Cardiac muscle cell (in vitro differentiated cells and primary cell): ENCODE data around the gene RNF213. TPM values are rescaled to one million over a fixed set of nuclear protein-coding genes. Genes with fewer than 3 reads are reported as not detected.

Experiments used
- DNase-seq, 2 donors: peaks; one replicate each; pipeline versions ENCODE4 v3.0.0 to v3.0.0-alpha.2; 2010 to 2017; ENCODE audit warnings: low read depth in 1 of 2, low spot score in 1 of 2
- H3K27ac ChIP-seq: fragments of 200-600 bp; sonication (generic); 2 replicates; pipeline ENCODE4 v1.5.1; 2016
- H3K27me3 ChIP-seq: fragments of 200-600 bp; sonication (generic); 2 replicates; pipeline ENCODE4 v1.6.0; 2016; ENCODE audit warnings: control low read depth
- H3K36me3 ChIP-seq: fragments of 200-600 bp; sonication (generic); 2 replicates; pipeline ENCODE4 v1.5.1; 2016; ENCODE audit warnings: control low read depth
- H3K4me1 ChIP-seq: fragments of 200-600 bp; sonication (generic); 2 replicates; pipeline ENCODE4 v1.8.1; 2017; ENCODE audit warnings: low read depth, mild to moderate bottlenecking, mixed run types
- H3K4me3 ChIP-seq: fragments of 200-600 bp; sonication (generic); 2 replicates; pipeline ENCODE4 v1.5.1; 2016; ENCODE audit warnings: mild to moderate bottlenecking
- H3K9me3 ChIP-seq: fragments of 200-600 bp; sonication (generic); 2 replicates; pipeline ENCODE4 v1.5.1; 2017; ENCODE audit warnings: low read depth, mild to moderate bottlenecking, control low read depth
- polyA plus RNA-seq: library from polyadenylated mRNA; unstranded; fragments of >200 nt; fragmentation: Nextera tagmentation; extraction: Ambion mirVana; gene quantifications from 2 replicates; pipeline ENCODE4 v1.2.1, GENCODE V29; 2016
- total RNA-seq: library from RNA; depleted of rRNA; stranded (reverse); fragments of >200 nt; gene quantifications from 2 replicates; pipeline ENCODE4 v1.2.3, GENCODE V29; 2016
- TF ChIP-seq, protein P1 (sequence below): IDR thresholded peaks from 2 replicates; pipeline ENCODE4 v1.5.1; 2012; ENCODE audit warnings: low read depth, mild to moderate bottlenecking, low read length

RNF213 gene
- total and polyA plus RNA-seq, 2 experiments from 2014 or later, result 11.5 to 24.9 TPM

DNA sequence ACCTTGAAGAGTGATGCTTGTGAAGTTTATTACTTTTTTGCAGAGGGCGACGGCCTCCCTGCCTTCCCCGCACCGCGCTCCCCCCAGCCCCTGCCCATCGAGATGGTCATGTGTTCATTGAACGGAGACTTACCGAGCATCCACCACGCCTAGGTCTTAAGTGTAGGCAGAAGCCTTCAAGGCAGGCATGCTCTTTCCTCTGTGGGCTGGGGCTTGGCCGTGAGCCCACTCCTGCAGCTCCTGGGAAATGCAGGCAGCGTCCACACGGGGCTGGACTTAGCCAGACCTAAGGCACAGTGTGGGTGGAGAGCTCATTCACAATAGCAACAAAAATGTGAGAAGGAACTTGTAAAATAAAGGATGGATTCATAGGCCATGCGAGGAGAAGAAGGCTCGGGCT, 19.2 kb downstream of the RNF213 start:
- Histone ChIP-seq H3K27me3 (no peaks in the 10 kb centered on the region), H3K9me3 (no peaks in the 10 kb centered on the region), H3K4me1 (no peaks in the 10 kb centered on the region), H3K36me3 (no peaks in the 10 kb centered on the region), H3K4me3 (no peak overlapping the region), H3K27ac (no peak overlapping the region)
- peak in 1 of 2 donors; percentile 95 for DNase-seq
- TF ChIP-seq, protein P1, sequence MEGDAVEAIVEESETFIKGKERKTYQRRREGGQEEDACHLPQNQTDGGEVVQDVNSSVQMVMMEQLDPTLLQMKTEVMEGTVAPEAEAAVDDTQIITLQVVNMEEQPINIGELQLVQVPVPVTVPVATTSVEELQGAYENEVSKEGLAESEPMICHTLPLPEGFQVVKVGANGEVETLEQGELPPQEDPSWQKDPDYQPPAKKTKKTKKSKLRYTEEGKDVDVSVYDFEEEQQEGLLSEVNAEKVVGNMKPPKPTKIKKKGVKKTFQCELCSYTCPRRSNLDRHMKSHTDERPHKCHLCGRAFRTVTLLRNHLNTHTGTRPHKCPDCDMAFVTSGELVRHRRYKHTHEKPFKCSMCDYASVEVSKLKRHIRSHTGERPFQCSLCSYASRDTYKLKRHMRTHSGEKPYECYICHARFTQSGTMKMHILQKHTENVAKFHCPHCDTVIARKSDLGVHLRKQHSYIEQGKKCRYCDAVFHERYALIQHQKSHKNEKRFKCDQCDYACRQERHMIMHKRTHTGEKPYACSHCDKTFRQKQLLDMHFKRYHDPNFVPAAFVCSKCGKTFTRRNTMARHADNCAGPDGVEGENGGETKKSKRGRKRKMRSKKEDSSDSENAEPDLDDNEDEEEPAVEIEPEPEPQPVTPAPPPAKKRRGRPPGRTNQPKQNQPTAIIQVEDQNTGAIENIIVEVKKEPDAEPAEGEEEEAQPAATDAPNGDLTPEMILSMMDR, result peak; percentile 31

DNA sequence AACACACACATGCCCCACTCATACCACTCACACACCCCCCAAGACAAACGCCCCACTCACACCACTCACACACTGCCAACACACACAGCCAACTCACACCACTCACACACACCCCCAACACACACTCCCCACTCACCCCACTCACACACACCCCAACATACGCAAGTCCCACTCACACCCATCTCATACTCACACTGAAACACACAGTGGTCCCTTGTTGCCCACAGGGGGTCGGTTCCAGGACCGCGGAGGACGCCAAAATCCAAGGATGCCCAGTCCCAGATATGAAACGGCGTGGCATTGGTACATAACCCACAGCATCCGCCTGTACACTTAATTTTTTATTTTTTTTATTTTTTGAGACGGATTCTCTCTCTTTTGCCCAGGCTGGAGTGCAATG, 20.9 kb downstream of the RNF213 start:
- H3K27ac ChIP-seq, result no peak overlapping the region
- H3K4me1 ChIP-seq, result no peaks in the 10 kb centered on the region
- H3K27me3 ChIP-seq, result no peaks in the 10 kb centered on the region
- TF ChIP-seq, protein P1, result no peak
- no peaks in the 10 kb centered on the region for H3K36me3 ChIP-seq
- no peaks in the 10 kb centered on the region for H3K9me3 ChIP-seq
- no peak overlapping the region for H3K4me3 ChIP-seq
- DNase-seq, result no peak

DNA sequence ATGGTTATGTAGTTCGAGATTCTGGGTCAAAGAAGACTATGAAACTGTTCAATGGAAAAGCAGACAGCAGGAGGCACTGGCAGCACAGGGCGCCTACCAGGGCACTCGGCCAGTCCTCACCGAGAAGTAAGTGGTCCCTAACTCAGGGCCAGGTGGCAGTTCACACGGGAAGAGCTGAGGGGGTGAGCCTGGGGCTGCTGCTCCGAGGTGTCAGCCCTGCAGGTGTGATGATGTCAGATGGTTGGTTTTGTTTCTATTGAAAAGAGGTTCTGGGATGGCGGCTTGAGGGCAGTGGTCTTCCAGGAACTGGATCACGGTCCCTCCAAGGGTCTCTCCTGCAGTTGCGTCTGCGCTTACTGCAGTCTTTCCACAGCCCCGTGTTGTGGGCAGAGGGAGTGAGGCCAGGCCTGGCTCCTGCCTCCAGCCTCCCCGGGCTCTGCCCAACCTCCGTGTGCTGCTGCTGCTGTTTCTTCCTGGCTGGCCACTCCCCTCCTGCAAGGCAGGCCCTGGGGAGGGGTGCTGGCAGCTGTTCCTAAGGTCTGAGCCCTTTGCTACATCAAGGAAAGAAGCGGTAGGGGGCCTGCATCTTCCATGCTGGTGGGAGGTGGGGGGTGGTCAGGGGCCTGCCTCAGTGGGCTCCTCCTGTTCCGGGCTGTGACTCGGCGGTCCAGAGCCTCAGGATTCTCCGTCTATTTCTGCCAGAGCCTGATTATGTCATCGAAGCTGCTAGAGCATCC, 22.6 kb downstream of the RNF213 start:
- Histone ChIP-seq H3K9me3 (no peaks in the 10 kb centered on the region), H3K27ac (no peak overlapping the region), H3K4me1 (no peaks in the 10 kb centered on the region), H3K4me3 (no peak overlapping the region), H3K27me3 (no peaks in the 10 kb centered on the region), H3K36me3 (no peaks in the 10 kb centered on the region)
- no peak for DNase-seq
- TF ChIP-seq, protein P1, result no peak

DNA sequence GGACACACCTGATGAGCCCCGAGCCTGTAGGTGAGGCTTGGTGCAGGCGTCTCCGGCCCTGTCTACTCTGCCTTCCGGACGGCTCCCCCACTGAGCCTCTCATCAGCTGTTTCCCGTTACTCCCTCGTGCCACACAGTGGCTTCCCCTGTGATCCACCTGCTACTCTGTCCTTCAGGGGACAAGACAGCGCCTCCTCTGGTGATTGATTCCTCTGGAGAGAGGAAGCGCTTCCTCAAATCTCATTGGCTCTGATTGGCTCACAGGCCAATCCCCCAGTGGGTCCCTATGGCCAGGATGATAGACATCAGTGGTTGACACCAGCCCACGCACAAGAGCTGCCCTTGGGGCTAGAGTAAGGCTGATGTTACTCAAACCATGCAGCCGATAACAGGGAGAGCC, 24.0 kb downstream of the RNF213 start:
- H3K27ac ChIP-seq, result no peak overlapping the region
- no peaks in the 10 kb centered on the region for H3K27me3 ChIP-seq
- H3K4me3 ChIP-seq, result no peak overlapping the region
- no peaks in the 10 kb centered on the region for H3K36me3 ChIP-seq
- TF ChIP-seq, protein P1, result no peak
- no peaks in the 10 kb centered on the region for H3K9me3 ChIP-seq
- DNase-seq, result no peak
- no peaks in the 10 kb centered on the region for H3K4me1 ChIP-seq

DNA sequence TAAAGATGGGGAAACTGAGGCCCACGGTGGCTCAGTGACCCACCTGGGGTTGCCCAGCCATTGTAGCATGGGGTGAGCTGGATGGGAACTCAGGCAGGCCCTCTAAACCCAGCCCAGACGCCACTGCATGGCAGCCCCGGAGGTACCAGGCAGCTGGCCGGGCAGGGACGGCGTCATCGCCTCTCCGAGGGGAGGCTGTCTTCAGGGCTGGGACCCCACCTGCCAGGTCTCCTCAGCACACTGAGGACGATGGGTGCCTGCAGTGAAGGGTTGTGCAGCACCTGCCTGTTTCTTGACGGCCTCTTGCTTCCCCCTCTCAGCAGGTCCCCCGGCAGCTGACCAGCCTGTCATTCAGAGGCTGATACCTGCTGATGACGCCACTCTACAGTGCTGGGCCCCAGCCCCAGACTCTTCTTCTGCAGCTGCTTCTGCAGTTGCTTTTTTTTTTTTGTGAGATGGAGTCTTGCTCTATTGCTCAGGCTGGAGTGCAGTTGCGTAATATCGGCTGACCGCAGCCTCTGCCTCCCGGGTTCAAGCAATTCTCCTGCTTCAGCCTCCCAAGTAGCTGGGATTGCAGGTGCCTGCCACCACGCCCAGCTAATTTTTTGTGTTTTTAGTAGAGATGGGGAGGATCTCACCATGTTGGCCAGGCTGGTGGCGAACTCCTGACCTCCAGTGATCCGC, 24.7 kb downstream of the RNF213 start:
- Histone ChIP-seq H3K27me3 (no peaks in the 10 kb centered on the region), H3K36me3 (no peaks in the 10 kb centered on the region), H3K4me1 (no peaks in the 10 kb centered on the region), H3K4me3 (no peak overlapping the region), H3K27ac (no peak overlapping the region), H3K9me3 (no peaks in the 10 kb centered on the region)
- DNase-seq, result no peak
- TF ChIP-seq, protein P1, result no peak
